22Rv1 (cell line): ENCODE results near the gene ACVR1B.

ENCODE experiments used
- CTCF ChIP-seq: fragments of 450-650 bp; IDR thresholded peaks from 2 replicates; pipeline ENCODE4 v1.5.1; 2017; ENCODE audit warnings: mild to moderate bottlenecking
- ZFX ChIP-seq: fragments of 450-650 bp; IDR thresholded peaks from 2 replicates; pipeline ENCODE4 v1.6.1; 2017; ENCODE audit warnings: antibody characterized with exemption, borderline replicate concordance

- TF ChIP-seq CTCF, result no peak
- TF ChIP-seq ZFX, result no peak
Observed at GRCh38 chr12:51920046-51920445, 31.5 kb upstream of the ACVR1B start.
